ENCODE results near the gene SERPINB2. TPM values are rescaled to one million over a fixed set of nuclear protein-coding genes. Genes with fewer than 3 reads are reported as not detected.
"Not testable (repeated sequence)": the region's sequence is repeated elsewhere in the genome, so short reads cannot be mapped to it uniquely, and the experiment has no call there.

The SERPINB2 gene
- total RNA-seq, 1 donor from 2014 or later, result 1.1 TPM

GRCh38 chr18:63930773-63931354, 43.4 kb downstream of the SERPINB2 start:
- DNase-seq (ENCODE audit: low read depth, low spot score), result no peak

- peak; percentile 5 for DNase-seq (ENCODE audit: low read depth, low spot score)
These were observed 48.8 kb downstream of the SERPINB2 start for GRCh38 chr18:63936156-63936931.

GRCh38 chr18:63936932-63937393, 49.5 kb downstream of the SERPINB2 start:
- DNase-seq (ENCODE audit: low read depth, low spot score), result no peak

GRCh38 chr18:63940008-63940407, 52.5 kb downstream of the SERPINB2 start:
- no peak for DNase-seq (ENCODE audit: low read depth, low spot score)

GRCh38 chr18:63940543-63941050, 53.1 kb downstream of the SERPINB2 start:
- DNase-seq (ENCODE audit: low read depth, low spot score), result not testable (repeated sequence)

GRCh38 chr18:63947051-63947790, 59.7 kb downstream of the SERPINB2 start:
- DNase-seq (ENCODE audit: low read depth, low spot score), result no peak

GRCh38 chr18:63949068-63949737, 61.7 kb downstream of the SERPINB2 start, which contains the start of gene HMSD:
Gene HMSD, plus strand, starts transcription at chr18:63949301. Its CDS starts 4,155 bp downstream, at chr18:63953456.
- no peak for DNase-seq (ENCODE audit: low read depth, low spot score)

GRCh38 chr18:63951302-63951705, 63.8 kb downstream of the SERPINB2 start:
- no peak for DNase-seq (ENCODE audit: low read depth, low spot score)

Other genes starting within 250 kb of the SERPINB2 start
- not detected in 2 replicates for gene SERPINB4, start 243.4 kb upstream of the SERPINB2 start, total RNA-seq
- not detected in 2 replicates for gene SERPINB3, start 225.8 kb upstream of the SERPINB2 start, total RNA-seq
- not detected in 2 replicates for gene SERPINB11, start 184.7 kb upstream of the SERPINB2 start, total RNA-seq
- gene SERPINB7, start 112.3 kb upstream of the SERPINB2 start, total RNA-seq, result not detected in 2 replicates
- gene SERPINB10, start 20.3 kb downstream of the SERPINB2 start, total RNA-seq, result not detected in 2 replicates
- 0.07 TPM in 1 of 2 replicates, not detected in the other for gene HMSD, start 61.6 kb downstream of the SERPINB2 start, total RNA-seq
- gene SERPINB8, start 82.4 kb downstream of the SERPINB2 start, total RNA-seq, result 33.8 and 36.0 TPM in 2 replicates

Measured in pulmonary artery endothelial cell (primary cell).